SK-N-SH treated with all-trans-retinoic acid at 6 μM for 48 hours (cell line): ENCODE data around the gene RPL41.

Experiments used
- ATAC-seq: fragments of 200-7000 bp; cut with Tn5 transposase; 3 replicates; pipeline ENCODE4 v1.9.1; 2020; ENCODE audit warnings: mild to moderate bottlenecking, moderate library complexity
- ARNTL ChIP-seq: fragments of 450-650 bp; formaldehyde crosslinking; IDR thresholded peaks from 2 replicates; pipeline ENCODE4 v1.5.0; 2020; ENCODE audit warnings: low read depth, mild to moderate bottlenecking, moderate library complexity, borderline replicate concordance
- BACH2 ChIP-seq: fragments of 250-450 bp; sonication (Bioruptor Pico); IDR thresholded peaks from 2 replicates; pipeline ENCODE4 v1.9.0; 2021; ENCODE audit warnings: mild to moderate bottlenecking, borderline replicate concordance
- CSDC2 ChIP-seq: fragments of 250-450 bp; sonication (Bioruptor Pico); IDR thresholded peaks from 2 replicates; pipeline ENCODE4 v1.5.0; 2020; ENCODE audit warnings: mild to moderate bottlenecking, moderate library complexity
- CSRNP3 ChIP-seq: fragments of 250-450 bp; sonication (Bioruptor Pico); IDR thresholded peaks from 2 replicates; pipeline ENCODE4 v1.5.1; 2021; ENCODE audit warnings: mild to moderate bottlenecking, moderate library complexity
- ESRRG ChIP-seq: fragments of 250-450 bp; sonication (Bioruptor Pico); IDR thresholded peaks from 2 replicates; pipeline ENCODE4 v1.6.1; 2021; ENCODE audit warnings: mild to moderate bottlenecking
- GLIS3 ChIP-seq: fragments of 250-450 bp; sonication (Bioruptor Pico); IDR thresholded peaks from 2 replicates; pipeline ENCODE4 v1.5.0; 2020; ENCODE audit warnings: mild to moderate bottlenecking, moderate library complexity
- ISL1 ChIP-seq: fragments of 250-450 bp; sonication (Bioruptor Pico); IDR thresholded peaks from 2 replicates; pipeline ENCODE4 v2.1.2; 2022; ENCODE audit warnings: mild to moderate bottlenecking, moderate library complexity
- OSR1 ChIP-seq: fragments of 250-450 bp; sonication (Bioruptor Pico); IDR thresholded peaks from 2 replicates; pipeline ENCODE4 v1.8.0; 2022; ENCODE audit warnings: moderate library complexity, mild to moderate bottlenecking, inconsistent platforms
- PATZ1 ChIP-seq: fragments of 250-450 bp; sonication (Bioruptor Pico); IDR thresholded peaks from 2 replicates; pipeline ENCODE4 v1.8.0; 2020; ENCODE audit warnings: mild to moderate bottlenecking, moderate library complexity, borderline replicate concordance
- PPARA ChIP-seq: fragments of 250-450 bp; sonication (Bioruptor Pico); IDR thresholded peaks from 2 replicates; pipeline ENCODE4 v1.5.0; 2020; ENCODE audit warnings: mild to moderate bottlenecking, borderline replicate concordance
- RARB ChIP-seq: fragments of 250-450 bp; sonication (Bioruptor Pico); IDR thresholded peaks from 2 replicates; pipeline ENCODE4 v1.8.0; 2021; ENCODE audit warnings: mild to moderate bottlenecking, moderate library complexity
- SNAI2 ChIP-seq: fragments of 250-450 bp; sonication (Bioruptor Pico); IDR thresholded peaks from 2 replicates; pipeline ENCODE4 v1.5.0; 2020; ENCODE audit warnings: mild to moderate bottlenecking, moderate library complexity
- TCF4 ChIP-seq: fragments of 250-450 bp; sonication (Bioruptor Pico); IDR thresholded peaks from 2 replicates; pipeline ENCODE4 v1.8.0; 2021; ENCODE audit warnings: mild to moderate bottlenecking, moderate library complexity, borderline replicate concordance
- TOX ChIP-seq: fragments of 250-450 bp; sonication (Bioruptor Pico); IDR thresholded peaks from 2 replicates; pipeline ENCODE4 v1.8.0; 2021; ENCODE audit warnings: mild to moderate bottlenecking, moderate library complexity, borderline replicate concordance
- ZC3H10 ChIP-seq: fragments of 250-450 bp; sonication (Bioruptor Pico); IDR thresholded peaks from 2 replicates; pipeline ENCODE4 v1.5.1; 2021; ENCODE audit warnings: mild to moderate bottlenecking, moderate library complexity
- ZFP3 ChIP-seq: fragments of 250-450 bp; sonication (Bioruptor Pico); IDR thresholded peaks from 2 replicates; pipeline ENCODE4 v1.5.0; 2020; ENCODE audit warnings: mild to moderate bottlenecking, moderate library complexity
- ZFP30 ChIP-seq: fragments of 450-650 bp; formaldehyde crosslinking; IDR thresholded peaks from 2 replicates; pipeline ENCODE4 v1.5.0; 2022; ENCODE audit warnings: mild to moderate bottlenecking, moderate library complexity
- ZNF565 ChIP-seq: fragments of 450-650 bp; formaldehyde crosslinking; conservative IDR thresholded peaks from 2 replicates; pipeline ENCODE4 v1.5.0; 2020; ENCODE audit warnings: low read depth, mild to moderate bottlenecking, moderate library complexity
- ZNF70 ChIP-seq: fragments of 450-650 bp; formaldehyde crosslinking; IDR thresholded peaks from 2 replicates; pipeline ENCODE4 v1.5.0; 2020; ENCODE audit warnings: mild to moderate bottlenecking, moderate library complexity
- ZNF8 ChIP-seq: fragments of 450-650 bp; formaldehyde crosslinking; IDR thresholded peaks from 2 replicates; pipeline ENCODE4 v1.5.0; 2020; ENCODE audit warnings: mild to moderate bottlenecking, moderate library complexity
- TF ChIP-seq, protein P1 (sequence below): fragments of 250-450 bp; sonication (Bioruptor Pico); IDR thresholded peaks from 2 replicates; pipeline ENCODE4 v1.8.0; 2021; ENCODE audit warnings: low read depth, mild to moderate bottlenecking, moderate library complexity, borderline replicate concordance
- TF ChIP-seq, protein P2 (sequence below): fragments of 250-450 bp; sonication (Bioruptor Pico); IDR thresholded peaks from 2 replicates; pipeline ENCODE4 v1.5.1; 2020; ENCODE audit warnings: low read depth, mild to moderate bottlenecking, moderate library complexity

Gene RPL41

DNA sequence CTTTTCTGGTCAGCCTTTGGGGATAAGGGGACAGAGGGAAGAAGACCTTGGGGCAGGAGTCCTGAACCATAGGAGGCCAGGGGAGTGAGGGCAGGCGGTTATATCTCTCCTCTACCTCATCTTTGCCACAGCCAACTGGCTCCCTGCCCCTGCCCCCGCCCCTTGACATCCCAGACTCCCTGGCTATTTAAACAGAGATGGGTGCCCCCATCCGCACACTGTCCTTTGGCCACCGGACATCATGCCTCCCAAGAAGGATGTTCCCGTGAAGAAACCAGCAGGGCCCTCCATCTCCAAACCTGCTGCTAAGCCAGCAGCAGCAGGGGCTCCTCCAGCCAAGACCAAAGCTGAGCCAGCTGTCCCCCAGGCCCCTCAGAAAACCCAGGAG lies 37.2 kb downstream of the RPL41 start (continued):
- TF ChIP-seq PATZ1 (CRISPR knock-in tag) (no peak), BACH2 (CRISPR knock-in tag) (no peak)

DNA sequence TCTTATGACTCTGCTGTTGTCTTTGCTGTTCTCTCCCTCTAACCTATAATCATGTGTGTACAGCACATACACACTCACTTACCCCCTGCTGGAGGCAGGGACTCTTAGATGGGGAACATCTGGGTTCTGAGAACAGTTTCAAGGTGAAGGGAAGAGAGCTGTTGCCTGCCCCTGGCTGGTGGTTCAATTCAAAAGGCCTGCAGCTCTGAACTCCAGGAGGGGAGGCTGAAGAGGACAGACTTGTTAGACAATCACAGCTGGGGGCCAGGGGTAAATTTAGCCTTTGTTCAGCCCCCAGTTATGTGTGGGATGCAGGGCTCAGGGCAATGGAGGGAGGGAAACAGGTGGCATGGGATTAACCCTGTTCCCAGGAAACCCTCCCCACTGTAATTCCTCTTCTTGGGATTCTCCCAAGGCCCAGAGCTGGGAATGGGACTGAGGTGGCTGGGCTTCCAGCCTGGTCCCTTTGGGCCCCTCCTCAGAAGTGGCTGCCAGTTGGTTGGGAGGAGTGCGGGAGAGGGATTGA lies 37.9 kb downstream of the RPL41 start:
- TF ChIP-seq TCF4 (CRISPR knock-in tag) (no peak), ISL1 (CRISPR knock-in tag) (no peak), PATZ1 (CRISPR knock-in tag) (no peak), ZFP3 (CRISPR knock-in tag) (no peak), RARB (CRISPR knock-in tag) (no peak), ESRRG (CRISPR knock-in tag) (no peak), OSR1 (CRISPR knock-in tag) (no peak), ZNF8 (CRISPR knock-in tag) (no peak), CSRNP3 (no peak), ARNTL (CRISPR knock-in tag) (no peak), PPARA (CRISPR knock-in tag) (no peak), CSDC2 (no peak), ZNF565 (no peak), GLIS3 (CRISPR knock-in tag) (no peak), ZFP30 (CRISPR knock-in tag) (no peak), BACH2 (CRISPR knock-in tag) (no peak), SNAI2 (CRISPR knock-in tag) (no peak), TOX (no peak)
- TF ChIP-seq, protein P1, sequence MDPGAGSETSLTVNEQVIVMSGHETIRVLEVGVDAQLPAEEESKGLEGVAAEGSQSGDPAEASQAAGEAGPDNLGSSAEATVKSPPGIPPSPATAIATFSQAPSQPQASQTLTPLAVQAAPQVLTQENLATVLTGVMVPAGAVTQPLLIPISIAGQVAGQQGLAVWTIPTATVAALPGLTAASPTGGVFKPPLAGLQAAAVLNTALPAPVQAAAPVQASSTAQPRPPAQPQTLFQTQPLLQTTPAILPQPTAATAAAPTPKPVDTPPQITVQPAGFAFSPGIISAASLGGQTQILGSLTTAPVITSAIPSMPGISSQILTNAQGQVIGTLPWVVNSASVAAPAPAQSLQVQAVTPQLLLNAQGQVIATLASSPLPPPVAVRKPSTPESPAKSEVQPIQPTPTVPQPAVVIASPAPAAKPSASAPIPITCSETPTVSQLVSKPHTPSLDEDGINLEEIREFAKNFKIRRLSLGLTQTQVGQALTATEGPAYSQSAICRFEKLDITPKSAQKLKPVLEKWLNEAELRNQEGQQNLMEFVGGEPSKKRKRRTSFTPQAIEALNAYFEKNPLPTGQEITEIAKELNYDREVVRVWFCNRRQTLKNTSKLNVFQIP (CRISPR knock-in tag): no peak
- TF ChIP-seq, protein P2, sequence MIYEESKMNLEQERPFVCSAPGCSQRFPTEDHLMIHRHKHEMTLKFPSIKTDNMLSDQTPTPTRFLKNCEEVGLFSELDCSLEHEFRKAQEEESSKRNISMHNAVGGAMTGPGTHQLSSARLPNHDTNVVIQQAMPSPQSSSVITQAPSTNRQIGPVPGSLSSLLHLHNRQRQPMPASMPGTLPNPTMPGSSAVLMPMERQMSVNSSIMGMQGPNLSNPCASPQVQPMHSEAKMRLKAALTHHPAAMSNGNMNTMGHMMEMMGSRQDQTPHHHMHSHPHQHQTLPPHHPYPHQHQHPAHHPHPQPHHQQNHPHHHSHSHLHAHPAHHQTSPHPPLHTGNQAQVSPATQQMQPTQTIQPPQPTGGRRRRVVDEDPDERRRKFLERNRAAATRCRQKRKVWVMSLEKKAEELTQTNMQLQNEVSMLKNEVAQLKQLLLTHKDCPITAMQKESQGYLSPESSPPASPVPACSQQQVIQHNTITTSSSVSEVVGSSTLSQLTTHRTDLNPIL: no peak
- ATAC-seq: no peak

- no peak for TF ChIP-seq ZNF70 (CRISPR knock-in tag)
- TF ChIP-seq, protein P2: no peak
- TF ChIP-seq ZFP3 (CRISPR knock-in tag): no peak
- no peak for TF ChIP-seq ESRRG (CRISPR knock-in tag)
- TF ChIP-seq ZNF565: no peak
- TF ChIP-seq PATZ1 (CRISPR knock-in tag): no peak
- TF ChIP-seq ARNTL (CRISPR knock-in tag): no peak
- TF ChIP-seq TOX: no peak
- no peak for TF ChIP-seq TCF4 (CRISPR knock-in tag)
- no peak for TF ChIP-seq RARB (CRISPR knock-in tag)
- no peak for TF ChIP-seq ZC3H10 (CRISPR knock-in tag)
- TF ChIP-seq BACH2 (CRISPR knock-in tag): no peak
- no peak for TF ChIP-seq CSDC2
- no peak for ATAC-seq
Observed at GRCh38 chr12:56154818-56155217, 38.4 kb downstream of the RPL41 start.
